Liver (tissue), 9 donors: Measurements from ENCODE around the gene CACNA1B. TPM values are rescaled to one million over a fixed set of nuclear protein-coding genes. Genes with fewer than 3 reads are reported as not detected.
A peak's percentile ranks its signal among the peaks of the same experiment; 100 is the strongest.

ENCODE experiments used
- DNase-seq: peaks from one replicate; pipeline ENCODE4 v3.0.0-alpha.2; 2017; ENCODE audit warnings: low spot score
- H3K27ac ChIP-seq, 2 donors: one replicate each; pipeline ENCODE4 v1.7.0; 2013; ENCODE audit warnings: inconsistent platforms in 2 of 2, low read length in 2 of 2, control low read depth in 1 of 2, low read depth in 1 of 2, mild to moderate bottlenecking in 1 of 2
- H3K27me3 ChIP-seq, 4 donors: one replicate each; pipeline versions ENCODE4 v1.6.1 to v1.7.0; 2013; ENCODE audit warnings: low read length in 3 of 4, inconsistent platforms in 1 of 4, mild to moderate bottlenecking in 1 of 4, moderate library complexity in 1 of 4; ENCODE audit not compliant: control insufficient read depth in 4 of 4, insufficient read depth in 4 of 4
- H3K36me3 ChIP-seq, 4 donors: one replicate each; pipeline versions ENCODE4 v1.6.1 to v1.7.0; 2013; ENCODE audit warnings: low read length in 3 of 4, mild to moderate bottlenecking in 3 of 4, low read depth in 1 of 4, moderate library complexity in 1 of 4; ENCODE audit not compliant: control insufficient read depth in 4 of 4, insufficient read depth in 3 of 4
- H3K4me1 ChIP-seq, 4 donors: one replicate each; pipeline versions ENCODE4 v1.6.1 to v1.7.0; 2013; ENCODE audit warnings: low read length in 3 of 4, mild to moderate bottlenecking in 3 of 4, moderate library complexity in 1 of 4; ENCODE audit not compliant: control insufficient read depth in 4 of 4, insufficient read depth in 4 of 4
- H3K4me3 ChIP-seq, 3 donors: one replicate each; pipeline versions ENCODE4 v1.6.1 to v1.7.0; 2013; ENCODE audit warnings: low read length in 3 of 3, control low read depth in 1 of 3, low read depth in 1 of 3, mild to moderate bottlenecking in 1 of 3
- H3K9ac ChIP-seq, 2 donors: one replicate each; pipeline ENCODE4 v1.7.0; 2013; ENCODE audit warnings: low read length in 2 of 2, mild to moderate bottlenecking in 2 of 2, moderate library complexity in 2 of 2, control low read depth in 1 of 2, low read depth in 1 of 2
- H3K9me3 ChIP-seq, 4 donors: one replicate each; pipeline versions ENCODE4 v1.6.1 to v1.7.0; 2013; ENCODE audit warnings: low read length in 3 of 4; ENCODE audit not compliant: control insufficient read depth in 4 of 4
- EGR1 ChIP-seq, 2 donors: IDR thresholded peaks; 2 replicates each; pipeline ENCODE4 v1.6.1; 2016 to 2018; ENCODE audit warnings: antibody characterized with exemption in 2 of 2, low read depth in 2 of 2
- FOXA2 ChIP-seq: IDR thresholded peaks from 2 replicates; pipeline ENCODE4 v1.6.1; 2016; ENCODE audit warnings: antibody characterized with exemption
- HNF4A ChIP-seq, 2 donors: conservative IDR thresholded peaks; 2 replicates each; pipeline ENCODE4 v1.6.1; 2016; ENCODE audit warnings: antibody characterized with exemption in 2 of 2, mild to moderate bottlenecking in 2 of 2
- HNF4G ChIP-seq: IDR thresholded peaks from 2 replicates; pipeline ENCODE4 v1.6.1; 2016; ENCODE audit warnings: antibody characterized with exemption
- NR2F2 ChIP-seq: IDR thresholded peaks from 2 replicates; pipeline ENCODE4 v1.6.1; 2016; ENCODE audit warnings: antibody characterized with exemption
- RAD21 ChIP-seq, 2 donors: IDR thresholded peaks; 2 replicates each; pipeline ENCODE4 v1.6.1; 2016; ENCODE audit warnings: antibody characterized with exemption in 2 of 2, mild to moderate bottlenecking in 2 of 2
- REST ChIP-seq: IDR thresholded peaks from 2 replicates; pipeline ENCODE4 v1.6.1; 2016; ENCODE audit warnings: antibody characterized with exemption, mild to moderate bottlenecking
- RXRA ChIP-seq, 2 donors: IDR thresholded peaks; 2 replicates each; pipeline ENCODE4 v1.6.1; 2017 to 2018; ENCODE audit warnings: antibody characterized with exemption in 2 of 2, mild to moderate bottlenecking in 1 of 2
- TAF1 ChIP-seq: conservative IDR thresholded peaks from 2 replicates; pipeline ENCODE4 v1.6.1; 2016; ENCODE audit warnings: antibody characterized with exemption, mild to moderate bottlenecking
- YY1 ChIP-seq: IDR thresholded peaks from 2 replicates; pipeline ENCODE4 v1.6.1; 2016; ENCODE audit warnings: antibody characterized with exemption, mild to moderate bottlenecking
- WGBS: extraction: QIAGEN DNeasy Blood & Tissue Kit; methylation state at CpG from one replicate; pipeline ENCODE4 v1.1.7; 2013; 5-methylcytosine and 5-hydroxymethylcytosine counted together
- polyA plus RNA-seq, 2 donors: library from polyadenylated mRNA; stranded (reverse) in 1 of 2; unstranded in 1 of 2; fragments of 200-250 nt in 1 of 2; fragments of >200 nt in 1 of 2; fragmentation: Nextera tagmentation in 1 of 2; extraction: Ambion mirVana in 1 of 2; gene quantifications; one replicate each; pipeline versions ENCODE4 v1.2.1 to v1.2.3, GENCODE V29; 2013 to 2015
- total RNA-seq, 2 donors: library from RNA; depleted of rRNA; stranded (reverse); fragments of >200 nt; gene quantifications; one replicate each; pipeline ENCODE4 v1.2.3, GENCODE V29; 2014
- TF ChIP-seq, protein P1 (sequence below): IDR thresholded peaks from 2 replicates; pipeline ENCODE4 v1.6.1; 2016; ENCODE audit warnings: antibody characterized with exemption
- donor health status: healthy.
- donor health status: healthy.
- donor health status: healthy.
- donor health status: healthy.
- donor health status: healthy.

CACNA1B gene
- total and polyA plus RNA-seq, 4 donors = under 0.01 to 0.05 TPM; not detected in 2

DNA sequence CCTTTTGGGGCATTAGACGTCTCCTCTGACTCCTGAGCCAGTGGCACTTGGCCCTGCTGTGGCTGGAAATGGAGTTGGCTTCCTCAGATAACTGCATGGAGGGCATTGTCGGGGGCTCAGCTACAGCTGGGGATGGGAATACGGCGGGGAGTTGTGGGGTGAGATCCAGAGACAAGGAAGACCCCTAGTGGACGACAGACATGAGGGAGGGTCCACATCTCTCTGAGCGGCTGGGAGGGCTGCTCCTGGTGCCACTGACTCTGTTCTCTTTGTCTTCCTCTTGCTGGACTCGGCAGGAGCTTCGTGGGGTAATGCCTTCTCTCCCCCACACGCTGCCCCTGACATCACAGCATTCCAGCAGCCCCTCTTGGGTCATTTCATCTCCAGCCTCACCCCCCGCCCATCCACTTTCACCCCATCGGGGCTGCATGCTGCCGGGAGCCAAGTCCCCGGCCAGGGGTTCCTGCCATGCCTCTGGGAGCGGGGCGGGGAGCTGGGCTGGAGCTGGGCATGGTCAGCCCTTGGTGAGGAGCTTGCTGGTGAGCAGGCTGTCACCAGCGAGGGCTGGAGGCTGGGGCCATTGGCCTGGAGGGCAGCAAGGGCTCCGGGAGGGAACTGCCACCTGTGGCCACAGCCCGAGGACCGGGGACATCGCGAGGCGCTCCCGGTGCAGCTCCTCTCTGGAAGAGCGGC lies 172.3 kb downstream of the CACNA1B start:
- H3K4me3 ChIP-seq = no peak overlapping the region
- H3K27me3 ChIP-seq = peaks cover 0 to 2% (median 0%) of the 10 kb centered on the region in 4 donors
- no peaks in the 10 kb centered on the region for H3K36me3 ChIP-seq
- no peak overlapping the region for H3K9ac ChIP-seq
- H3K27ac ChIP-seq = no peak overlapping the region
- H3K9me3 ChIP-seq = no peaks in the 10 kb centered on the region
- peak; percentile 16 for DNase-seq
- no peaks in the 10 kb centered on the region for H3K4me1 ChIP-seq
- 62% methylated on average over 24 of the region's 24 CpGs for WGBS
- TF ChIP-seq RAD21 (IDR thresholded peaks at IDR 0.05) (no peak), EGR1 (IDR thresholded peaks at IDR 0.05; ENCODE audit: low read depth in 2 of 2) (no peak), HNF4G (no peak), YY1 (no peak), RXRA (IDR thresholded peaks at IDR 0.05) (no peak), HNF4A (conservative IDR thresholded peaks at IDR 0.05) (no peak), FOXA2 (no peak), TAF1 (no peak), NR2F2 (no peak), REST (no peak)

DNA sequence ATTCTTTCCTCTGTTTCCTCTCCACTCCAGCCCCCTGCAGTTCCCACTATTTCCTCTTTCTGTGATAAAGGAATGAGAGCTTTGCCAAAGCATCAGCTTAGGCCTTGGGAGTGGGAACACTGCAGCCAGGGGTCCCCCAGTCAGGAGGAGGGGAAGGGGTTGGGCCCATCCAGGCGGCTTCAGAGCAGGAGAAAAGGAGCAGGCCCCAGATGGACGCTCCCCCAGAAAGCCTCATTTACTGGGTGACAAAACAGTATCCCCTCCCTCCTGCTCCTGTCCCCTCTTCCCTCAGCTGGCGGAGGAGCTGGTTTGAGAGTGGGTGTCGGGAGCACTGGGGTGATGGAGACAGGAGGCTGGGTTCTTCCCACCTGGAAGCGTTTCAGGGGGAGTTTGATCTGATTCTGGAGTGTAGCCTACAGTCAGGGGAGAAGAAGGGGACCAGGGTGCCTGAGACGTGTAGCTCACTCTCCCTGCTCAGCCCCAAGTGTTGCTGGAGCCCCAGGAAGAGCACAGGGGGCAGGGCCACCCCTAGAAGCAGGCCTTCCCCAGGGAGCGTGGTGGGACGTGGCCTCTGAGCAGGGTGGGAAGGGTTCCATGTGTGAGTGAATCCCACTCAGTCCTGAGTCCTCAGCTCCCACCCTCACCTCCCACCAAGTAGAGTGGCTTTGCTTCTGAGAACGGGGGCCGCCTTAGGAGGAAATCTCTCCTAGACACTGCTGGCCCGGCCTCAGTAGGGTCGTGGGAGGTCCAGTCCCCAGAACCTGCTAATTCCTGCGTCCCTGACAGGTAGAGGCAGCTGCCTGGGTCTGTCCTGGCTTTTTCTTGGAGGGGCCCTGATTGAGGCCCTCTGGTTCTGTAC lies 173.1 kb downstream of the CACNA1B start:
- 77% methylated on average over 13 of the region's 13 CpGs for WGBS
- Histone ChIP-seq H3K4me1 (no peaks in the 10 kb centered on the region), H3K9me3 (no peaks in the 10 kb centered on the region), H3K27me3 (peaks cover 0 to 2% (median 0%) of the 10 kb centered on the region in 4 donors), H3K27ac (no peak overlapping the region), H3K9ac (no peak overlapping the region), H3K36me3 (no peaks in the 10 kb centered on the region), H3K4me3 (no peak overlapping the region)
- TF ChIP-seq, protein P1, sequence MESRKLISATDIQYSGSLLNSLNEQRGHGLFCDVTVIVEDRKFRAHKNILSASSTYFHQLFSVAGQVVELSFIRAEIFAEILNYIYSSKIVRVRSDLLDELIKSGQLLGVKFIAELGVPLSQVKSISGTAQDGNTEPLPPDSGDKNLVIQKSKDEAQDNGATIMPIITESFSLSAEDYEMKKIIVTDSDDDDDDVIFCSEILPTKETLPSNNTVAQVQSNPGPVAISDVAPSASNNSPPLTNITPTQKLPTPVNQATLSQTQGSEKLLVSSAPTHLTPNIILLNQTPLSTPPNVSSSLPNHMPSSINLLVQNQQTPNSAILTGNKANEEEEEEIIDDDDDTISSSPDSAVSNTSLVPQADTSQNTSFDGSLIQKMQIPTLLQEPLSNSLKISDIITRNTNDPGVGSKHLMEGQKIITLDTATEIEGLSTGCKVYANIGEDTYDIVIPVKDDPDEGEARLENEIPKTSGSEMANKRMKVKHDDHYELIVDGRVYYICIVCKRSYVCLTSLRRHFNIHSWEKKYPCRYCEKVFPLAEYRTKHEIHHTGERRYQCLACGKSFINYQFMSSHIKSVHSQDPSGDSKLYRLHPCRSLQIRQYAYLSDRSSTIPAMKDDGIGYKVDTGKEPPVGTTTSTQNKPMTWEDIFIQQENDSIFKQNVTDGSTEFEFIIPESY = no peak
- TF ChIP-seq RAD21 (IDR thresholded peaks at IDR 0.05) = no peak
- DNase-seq = peak; percentile 21
